Esophagus muscularis mucosa (tissue), 3 donors: ENCODE data around the gene ME3.

ENCODE experiments used
- POLR2AphosphoS5 ChIP-seq, 2 donors: sonication (generic); formaldehyde crosslinking; IDR thresholded peaks; one replicate each; pipeline ENCODE4 v1.6.1; 2017; ENCODE audit warnings: antibody characterized with exemption in 2 of 2
- TF ChIP-seq, protein P1 (sequence below), 3 experiments: fragments of 200-600 bp in 2 of 3; fragments of 450-650 bp in 1 of 3; sonication (generic) in 2 of 3; IDR thresholded peaks; one replicate each; pipeline ENCODE4 v1.5.1; 2017 to 2019; ENCODE audit warnings: antibody characterized with exemption in 3 of 3, mild to moderate bottlenecking in 2 of 3, moderate library complexity in 1 of 3

DNA sequence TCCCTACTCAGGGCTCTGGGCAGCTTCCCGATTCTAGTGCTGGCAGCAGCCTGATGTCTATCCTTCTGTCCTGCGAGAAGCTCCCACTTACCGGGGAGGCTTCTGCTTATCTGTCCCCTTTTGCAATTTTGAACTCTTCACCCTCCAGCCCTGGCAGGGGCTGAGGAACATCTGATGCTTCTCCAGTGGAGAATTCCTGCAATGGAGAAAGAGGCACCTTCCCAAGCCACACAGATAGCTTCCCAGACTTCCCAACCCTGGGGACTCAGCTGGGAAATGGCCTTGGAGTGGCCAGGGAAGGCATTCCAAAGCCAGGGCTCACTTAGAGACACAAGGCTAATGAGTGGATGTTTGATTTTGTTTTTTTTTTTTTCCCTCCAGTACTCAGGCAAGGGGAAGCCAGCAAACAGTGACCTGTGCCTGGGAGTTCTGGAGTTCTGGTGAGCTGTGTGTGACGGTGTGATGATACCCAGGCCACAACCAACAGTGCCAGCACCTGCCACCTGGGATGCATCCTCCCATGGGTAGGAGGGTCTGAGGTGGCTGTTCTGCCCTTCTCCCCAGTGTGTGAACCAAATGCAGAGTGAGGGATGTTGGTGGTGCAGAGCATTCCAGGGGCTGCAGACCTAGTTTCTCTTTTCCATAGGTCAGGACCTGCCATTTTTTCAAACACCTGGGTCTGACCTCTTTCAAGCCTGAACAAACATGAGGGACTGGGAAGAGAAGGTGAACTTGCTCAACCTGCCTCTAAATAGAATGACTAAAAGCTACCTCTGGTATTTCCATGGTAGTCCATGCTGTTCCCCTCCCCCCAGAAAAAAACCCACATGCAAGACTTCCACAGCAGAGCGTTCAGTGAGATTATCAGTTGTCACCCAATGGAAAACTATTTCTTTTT lies 202.7 kb downstream of the ME3 start:
- TF ChIP-seq POLR2AphosphoS5 (IDR thresholded peaks at IDR 0.05) = no peak
- TF ChIP-seq, protein P1, sequence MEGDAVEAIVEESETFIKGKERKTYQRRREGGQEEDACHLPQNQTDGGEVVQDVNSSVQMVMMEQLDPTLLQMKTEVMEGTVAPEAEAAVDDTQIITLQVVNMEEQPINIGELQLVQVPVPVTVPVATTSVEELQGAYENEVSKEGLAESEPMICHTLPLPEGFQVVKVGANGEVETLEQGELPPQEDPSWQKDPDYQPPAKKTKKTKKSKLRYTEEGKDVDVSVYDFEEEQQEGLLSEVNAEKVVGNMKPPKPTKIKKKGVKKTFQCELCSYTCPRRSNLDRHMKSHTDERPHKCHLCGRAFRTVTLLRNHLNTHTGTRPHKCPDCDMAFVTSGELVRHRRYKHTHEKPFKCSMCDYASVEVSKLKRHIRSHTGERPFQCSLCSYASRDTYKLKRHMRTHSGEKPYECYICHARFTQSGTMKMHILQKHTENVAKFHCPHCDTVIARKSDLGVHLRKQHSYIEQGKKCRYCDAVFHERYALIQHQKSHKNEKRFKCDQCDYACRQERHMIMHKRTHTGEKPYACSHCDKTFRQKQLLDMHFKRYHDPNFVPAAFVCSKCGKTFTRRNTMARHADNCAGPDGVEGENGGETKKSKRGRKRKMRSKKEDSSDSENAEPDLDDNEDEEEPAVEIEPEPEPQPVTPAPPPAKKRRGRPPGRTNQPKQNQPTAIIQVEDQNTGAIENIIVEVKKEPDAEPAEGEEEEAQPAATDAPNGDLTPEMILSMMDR (IDR thresholded peaks at IDR 0.05) = no peak
